GM12892 (cell line): ENCODE measurements around the gene GAS1.

Source experiments
- POLR2A ChIP-seq: IDR thresholded peaks from 2 replicates; pipeline ENCODE4 v1.6.1; 2011; ENCODE audit warnings: low read depth, low read length, control low read depth
- POLR2AphosphoS5 ChIP-seq: IDR thresholded peaks from 2 replicates; pipeline ENCODE4 v1.6.1; 2011; ENCODE audit warnings: low read depth, low read length, control low read depth
- TAF1 ChIP-seq: IDR thresholded peaks from 2 replicates; pipeline ENCODE4 v1.6.1; 2011; ENCODE audit warnings: low read depth, mild to moderate bottlenecking, control low read depth, low read length, borderline replicate concordance

DNA sequence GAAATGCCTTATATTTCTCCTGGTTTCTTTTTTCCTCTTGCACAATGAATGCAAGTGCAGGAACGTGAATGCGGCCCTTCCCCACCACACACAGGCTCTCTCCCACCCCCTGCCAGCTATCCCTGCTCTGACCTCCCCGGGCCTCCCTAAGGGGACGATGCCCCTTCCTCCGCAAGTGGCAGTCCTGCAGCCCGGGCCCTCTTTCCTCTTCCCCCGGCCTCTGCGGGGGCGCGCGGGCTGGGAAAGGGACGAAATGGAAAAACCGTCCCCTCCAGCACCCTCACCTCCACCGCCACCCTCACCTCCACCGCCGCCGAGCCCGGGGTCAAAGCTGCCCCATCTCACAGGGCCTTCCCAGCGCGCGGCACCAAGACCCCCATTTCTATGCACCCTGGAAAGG is 44.7 kb downstream of the GAS1 start:
- TF ChIP-seq POLR2A (no peak), POLR2AphosphoS5 (no peak), TAF1 (no peak)
